Measurements from ENCODE around the gene UBE2J2.

UBE2J2 gene

DNA sequence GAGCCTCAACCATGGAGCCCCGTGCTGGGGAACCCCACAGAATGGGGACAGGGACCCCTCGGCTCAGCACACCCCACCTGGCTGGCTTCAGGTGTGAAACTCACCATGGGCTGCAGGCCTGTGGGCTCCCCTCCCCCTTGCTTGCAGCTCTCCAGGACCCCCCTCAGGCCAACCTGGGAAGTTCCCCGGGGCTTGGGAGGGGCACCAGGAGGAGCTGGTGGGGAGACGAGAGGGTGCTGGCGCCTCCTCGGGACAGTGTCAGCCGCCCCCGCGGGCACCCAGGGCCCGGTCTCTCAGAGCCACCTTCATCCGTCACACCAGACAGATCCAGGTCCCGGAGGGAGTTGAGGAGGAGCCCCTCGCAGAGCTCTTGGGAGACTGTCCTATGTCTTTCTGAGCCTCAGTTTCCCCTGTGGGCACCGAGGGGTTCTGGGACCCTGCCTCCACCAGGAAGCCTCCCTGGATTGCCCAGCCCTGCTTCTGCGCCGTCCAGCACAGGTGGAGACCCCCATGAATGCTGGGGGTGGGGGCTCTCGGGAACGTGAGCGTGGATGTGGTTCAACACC is 66.6 kb downstream of the UBE2J2 start:
- no peak for DNase-seq

DNA sequence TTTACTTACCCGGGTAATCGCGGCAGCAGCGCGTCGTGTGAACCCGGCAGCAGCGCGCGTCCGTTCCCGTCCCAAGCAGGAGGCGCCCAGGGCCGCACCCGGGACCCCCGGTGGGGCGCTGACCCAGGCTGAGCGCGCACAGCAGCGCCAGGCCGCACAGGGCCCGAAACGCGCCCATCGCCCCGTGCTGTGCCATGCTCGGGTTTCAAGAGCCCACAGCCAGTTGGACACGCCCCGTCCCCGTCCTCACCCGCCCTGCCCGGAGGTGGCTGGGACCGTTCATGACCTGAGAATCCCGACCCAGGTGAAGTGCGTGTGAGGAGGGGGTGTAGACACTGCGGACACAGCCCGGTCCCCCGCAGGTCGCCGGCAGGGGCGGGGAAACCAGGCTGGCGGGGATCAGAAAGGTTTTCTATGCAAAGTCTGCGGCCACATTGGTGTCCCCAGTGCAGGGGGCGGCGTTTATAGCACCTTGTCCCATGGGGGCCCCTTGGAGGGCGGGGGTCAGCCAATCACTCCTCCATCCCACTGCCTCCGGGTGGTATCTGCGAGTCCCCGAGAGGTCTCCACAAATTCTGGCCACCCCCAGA is 67.2 kb downstream of the UBE2J2 start, which contains the start of gene TNFRSF18:
Gene TNFRSF18 (minus strand): TSS at position 217 of the 590 bp plus-strand sequence. CDS start 21 bp downstream, at position 196.
- no peak for DNase-seq

DNA sequence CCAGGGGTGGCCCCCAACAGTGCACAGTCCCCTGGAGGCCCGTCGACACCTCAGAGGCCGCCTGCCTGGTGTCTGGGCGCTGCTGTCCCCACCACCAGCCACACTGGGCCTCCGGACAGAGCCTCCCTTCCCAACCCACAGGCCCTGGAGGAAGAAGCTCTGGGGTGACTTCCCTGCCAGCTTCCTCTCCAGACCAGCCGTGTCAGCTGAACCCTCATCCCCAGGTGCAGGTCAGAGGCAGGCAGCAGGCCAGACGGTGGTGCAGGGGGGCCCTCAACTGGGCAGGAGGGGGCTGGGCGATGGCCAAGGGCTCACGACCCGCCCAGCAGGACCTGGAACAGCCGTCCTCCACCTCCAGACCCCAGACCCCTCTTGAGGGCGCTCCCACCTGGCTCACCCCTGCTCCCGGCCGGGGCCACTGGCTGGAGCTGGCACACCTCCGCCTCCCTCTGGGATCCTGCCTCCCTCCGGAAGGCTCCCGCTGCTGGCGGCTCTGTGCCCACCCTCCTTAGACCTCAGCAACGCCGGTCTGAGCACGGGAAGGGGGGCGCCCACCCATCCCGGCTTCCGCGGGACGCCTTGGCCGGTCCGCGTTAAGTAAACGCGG is 67.8 kb downstream of the UBE2J2 start:
- DNase-seq = no peak

DNA sequence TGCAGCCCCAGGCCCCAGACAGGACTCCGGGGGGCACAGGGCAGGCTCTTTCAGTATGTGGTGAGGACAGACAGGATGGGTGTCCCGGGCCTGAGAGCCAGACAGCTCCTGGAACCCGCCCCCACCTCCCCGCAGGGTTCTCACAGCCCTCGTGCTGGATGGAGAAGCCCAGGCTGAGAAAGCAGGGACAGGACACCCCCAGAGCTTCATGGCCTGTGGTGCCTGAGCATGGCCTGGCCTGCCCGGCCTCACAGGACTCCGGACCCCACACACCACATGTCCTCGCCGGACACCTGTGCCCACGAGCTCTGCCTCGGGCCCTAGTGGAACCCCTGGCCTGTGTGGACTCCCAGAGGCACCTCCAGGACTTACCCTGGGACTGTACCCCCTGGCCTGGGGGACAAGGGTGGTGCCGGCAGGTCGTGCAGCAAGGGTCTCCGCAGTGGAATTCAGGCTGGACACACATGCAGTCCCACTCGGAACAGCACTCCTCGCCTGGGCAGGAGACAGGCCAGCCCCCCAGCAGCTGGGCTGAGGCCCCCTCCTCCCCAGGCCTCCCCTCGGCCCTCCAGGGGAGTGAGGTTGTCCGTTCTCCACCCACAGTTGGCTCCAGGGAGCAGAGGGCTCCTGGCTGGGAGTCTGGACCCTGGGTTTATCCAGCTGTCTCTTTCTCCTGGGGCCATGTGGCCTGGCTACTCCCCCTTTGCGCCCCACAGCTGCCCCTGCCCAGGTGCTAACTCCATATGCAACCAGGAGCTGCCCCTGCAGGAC is 68.5 kb downstream of the UBE2J2 start:
- no peak for DNase-seq

DNA sequence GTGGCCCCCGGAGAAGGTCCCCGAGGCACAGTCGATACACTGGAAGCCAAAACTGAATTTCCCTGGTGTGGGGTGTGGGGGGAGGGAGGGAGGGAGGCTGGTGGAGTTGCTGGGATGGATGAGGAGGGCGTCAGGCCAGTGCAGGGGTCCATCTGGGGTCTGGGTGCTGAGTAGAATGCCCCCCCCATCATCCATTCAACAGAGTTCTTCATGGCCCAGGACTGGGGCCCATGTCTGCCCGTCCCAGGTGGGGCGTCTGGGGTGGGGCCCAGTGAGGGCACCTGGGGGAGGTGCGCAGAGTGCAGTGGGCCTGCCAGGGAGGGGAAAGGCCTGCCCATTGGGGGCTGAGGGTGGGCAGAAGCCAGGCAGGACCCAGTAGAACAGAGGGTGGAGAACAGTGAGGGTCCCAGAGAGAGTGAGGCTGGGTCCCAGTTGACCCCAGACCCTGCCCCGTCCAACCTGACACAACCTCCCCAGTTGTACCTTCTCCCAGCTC is 69.2 kb downstream of the UBE2J2 start:
- no peak for DNase-seq

Data from Kasumi-1 (cell line).